WERI-Rb-1 (cell line): Measurements from ENCODE around the gene EHD3.

Source experiments
- DNase-seq: peaks from one replicate; pipeline ENCODE4 v3.0.0-alpha.2; 2020
- H3K27ac ChIP-seq: fragments of 250-450 bp; sonication (Bioruptor Pico); 2 replicates; pipeline ENCODE4 v1.5.1; 2020; ENCODE audit warnings: mild to moderate bottlenecking, moderate library complexity
- H3K27me3 ChIP-seq: fragments of 250-450 bp; sonication (Bioruptor Pico); 2 replicates; pipeline ENCODE4 v1.5.1; 2021; ENCODE audit warnings: mild to moderate bottlenecking, low read depth, moderate library complexity; ENCODE audit not compliant: insufficient read depth, severe bottlenecking
- H3K36me3 ChIP-seq: fragments of 250-450 bp; sonication (Bioruptor Pico); 2 replicates; pipeline ENCODE4 v1.5.1; 2020; ENCODE audit warnings: mild to moderate bottlenecking, moderate library complexity
- H3K4me3 ChIP-seq: 2 replicates; pipeline ENCODE4 v1.5.1; 2011; ENCODE audit warnings: low read depth, mild to moderate bottlenecking, control low read depth, low read length
- H3K9me3 ChIP-seq: fragments of 250-450 bp; sonication (Bioruptor Pico); 2 replicates; pipeline ENCODE4 v1.5.1; 2021; ENCODE audit warnings: mild to moderate bottlenecking, moderate library complexity; ENCODE audit not compliant: severe bottlenecking
- CTCF ChIP-seq: IDR thresholded peaks from 2 replicates; pipeline ENCODE4 v1.5.1; 2011; ENCODE audit warnings: low read depth, mild to moderate bottlenecking, control low read depth, inconsistent platforms, low read length

EHD3 gene

GRCh38 chr2:31192396-31192795 lies 41.6 kb upstream of the EHD3 start:
- no peak overlapping the region for H3K27ac ChIP-seq
- no peak for TF ChIP-seq CTCF
- no peaks in the 10 kb centered on the region for H3K9me3 ChIP-seq
- no peak overlapping the region for H3K4me3 ChIP-seq
- no peaks in the 10 kb centered on the region for H3K27me3 ChIP-seq
- DNase-seq = no peak
- no peaks in the 10 kb centered on the region for H3K36me3 ChIP-seq

GRCh38 chr2:31192851-31193392 lies 41.0 kb upstream of the EHD3 start:
- no peak for DNase-seq
- no peaks in the 10 kb centered on the region for H3K9me3 ChIP-seq
- TF ChIP-seq CTCF = no peak
- no peak overlapping the region for H3K27ac ChIP-seq
- no peaks in the 10 kb centered on the region for H3K27me3 ChIP-seq
- no peak overlapping the region for H3K4me3 ChIP-seq
- H3K36me3 ChIP-seq = no peaks in the 10 kb centered on the region

- H3K9me3 ChIP-seq = no peaks in the 10 kb centered on the region
- no peak for TF ChIP-seq CTCF
- H3K36me3 ChIP-seq = no peaks in the 10 kb centered on the region
- no peak for DNase-seq
- no peak overlapping the region for H3K4me3 ChIP-seq
- H3K27ac ChIP-seq = no peak overlapping the region
- H3K27me3 ChIP-seq = no peaks in the 10 kb centered on the region
Measured at GRCh38 chr2:31193806-31194205, 40.1 kb upstream of the EHD3 start.

GRCh38 chr2:31196622-31197021 lies 37.3 kb upstream of the EHD3 start:
- TF ChIP-seq CTCF = no peak
- DNase-seq = no peak
- H3K9me3 ChIP-seq = no peaks in the 10 kb centered on the region
- H3K27ac ChIP-seq = no peak overlapping the region
- H3K4me3 ChIP-seq = no peak overlapping the region
- no peaks in the 10 kb centered on the region for H3K27me3 ChIP-seq
- no peaks in the 10 kb centered on the region for H3K36me3 ChIP-seq

- Histone ChIP-seq H3K36me3 (no peaks in the 10 kb centered on the region), H3K4me3 (no peak overlapping the region), H3K9me3 (no peaks in the 10 kb centered on the region), H3K27me3 (no peaks in the 10 kb centered on the region), H3K27ac (no peak overlapping the region)
- DNase-seq = no peak
- no peak for TF ChIP-seq CTCF
Measured at GRCh38 chr2:31197166-31197565, 36.8 kb upstream of the EHD3 start.

- H3K27me3 ChIP-seq = no peaks in the 10 kb centered on the region
- H3K4me3 ChIP-seq = no peak overlapping the region
- TF ChIP-seq CTCF = no peak
- H3K36me3 ChIP-seq = no peaks in the 10 kb centered on the region
- H3K9me3 ChIP-seq = no peaks in the 10 kb centered on the region
- no peak for DNase-seq
- no peak overlapping the region for H3K27ac ChIP-seq
Measured at GRCh38 chr2:31197669-31198068, 36.3 kb upstream of the EHD3 start.
